ENCODE results near the gene C20orf202. TPM values are rescaled to one million over a fixed set of nuclear protein-coding genes. Genes with fewer than 3 reads are reported as not detected.

C20orf202 gene
- total RNA-seq, 6 donors from 2014 or later, result 0.55 to 1.7 (median 0.86) TPM; not detected in 2

- ATAC-seq (ENCODE audit: low FRiP score in 2 of 2) (no peak), DNase-seq (no peak)
- H3K4me1 ChIP-seq, result no peaks in the 10 kb centered on the region
- H3K4me3 ChIP-seq, result no peak overlapping the region
- H3K27ac ChIP-seq, result no peak overlapping the region
- 78 to 86% methylated on average over 3 of the region's 3 CpGs for WGBS, 2 donors
- H3K36me3 ChIP-seq, result no peaks in the 10 kb centered on the region
- no peaks in the 10 kb centered on the region for H3K9me3 ChIP-seq
- H3K27me3 ChIP-seq, result peaks cover 0 to 1% (median 0%) of the 10 kb centered on the region in 4 donors
- no peak for TF ChIP-seq POLR2AphosphoS5 (IDR thresholded peaks at IDR 0.05)
- TF ChIP-seq CTCF (IDR thresholded peaks at IDR 0.05), result no peak
- TF ChIP-seq POLR2A (IDR thresholded peaks at IDR 0.05), result no peak
- TF ChIP-seq EP300 (IDR thresholded peaks at IDR 0.05), result no peak
Observed at GRCh38 chr20:1232286-1233111, 29.2 kb downstream of the C20orf202 start.

GRCh38 chr20:1240549-1240948 lies 37.3 kb downstream of the C20orf202 start:
- H3K9me3 ChIP-seq, result no peaks in the 10 kb centered on the region
- H3K36me3 ChIP-seq, result no peaks in the 10 kb centered on the region
- no peak for TF ChIP-seq POLR2AphosphoS5 (IDR thresholded peaks at IDR 0.05)
- no peak for TF ChIP-seq EP300 (IDR thresholded peaks at IDR 0.05)
- no peak for TF ChIP-seq POLR2A (IDR thresholded peaks at IDR 0.05)
- no peak for TF ChIP-seq CTCF (IDR thresholded peaks at IDR 0.05)
- no peaks in the 10 kb centered on the region for H3K4me1 ChIP-seq
- ATAC-seq (ENCODE audit: low FRiP score in 2 of 2), result no peak
- no peak for DNase-seq
- 90 to 91% methylated on average over 5 of the region's 5 CpGs for WGBS, 2 donors
- H3K27ac ChIP-seq, result no peak overlapping the region
- no peak overlapping the region for H3K4me3 ChIP-seq
- H3K27me3 ChIP-seq, result no peaks in the 10 kb centered on the region

DNA sequence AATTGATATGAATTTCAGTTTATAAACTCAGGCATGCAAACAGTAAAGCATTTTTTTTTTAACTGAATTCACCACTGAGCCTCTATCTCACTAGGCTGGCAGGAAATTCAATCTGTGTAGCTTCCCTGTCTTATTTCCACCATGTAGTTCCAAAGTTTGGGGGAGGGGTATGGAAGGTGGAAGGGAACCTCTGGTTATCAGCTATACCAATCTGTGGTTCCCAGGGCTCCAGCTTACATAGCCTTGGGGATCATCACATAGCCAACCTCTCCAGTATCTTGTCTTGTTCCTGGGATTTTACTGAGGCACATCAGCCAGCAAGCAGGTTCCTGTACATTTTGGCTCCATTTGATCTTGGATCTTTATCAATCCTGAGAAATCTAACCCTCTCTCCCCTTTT lies 38.2 kb downstream of the C20orf202 start:
- H3K4me1 ChIP-seq, result no peaks in the 10 kb centered on the region
- ATAC-seq (ENCODE audit: low FRiP score in 2 of 2), result no peak
- DNase-seq, result no peak
- TF ChIP-seq CTCF (IDR thresholded peaks at IDR 0.05) (no peak), POLR2A (IDR thresholded peaks at IDR 0.05) (no peak), EP300 (IDR thresholded peaks at IDR 0.05) (no peak), POLR2AphosphoS5 (IDR thresholded peaks at IDR 0.05) (no peak)
- no peaks in the 10 kb centered on the region for H3K36me3 ChIP-seq
- H3K4me3 ChIP-seq, result no peak overlapping the region
- no peak overlapping the region for H3K27ac ChIP-seq
- H3K27me3 ChIP-seq, result no peaks in the 10 kb centered on the region
- H3K9me3 ChIP-seq, result no peaks in the 10 kb centered on the region

DNA sequence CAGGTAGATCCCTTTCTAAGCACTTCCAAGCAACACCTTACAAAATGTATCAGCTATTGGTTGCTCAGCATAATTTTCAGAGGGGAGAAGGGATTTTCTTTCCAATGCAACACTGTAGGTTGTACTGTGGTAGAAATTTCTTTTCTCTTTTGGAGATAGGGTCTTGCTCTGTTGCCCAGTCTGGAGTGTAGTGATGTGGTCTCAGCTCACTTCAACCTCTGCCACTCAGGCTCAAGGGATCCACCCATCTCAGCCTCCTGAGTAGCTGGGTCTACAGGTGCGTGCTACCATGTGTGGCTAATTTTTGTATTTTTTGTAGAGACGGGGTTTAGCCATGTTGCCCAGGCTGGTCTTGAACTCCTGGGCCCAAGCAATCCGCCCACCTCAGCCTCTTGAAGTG lies 38.8 kb downstream of the C20orf202 start:
- Histone ChIP-seq H3K27me3 (no peaks in the 10 kb centered on the region), H3K4me3 (no peak overlapping the region), H3K36me3 (no peaks in the 10 kb centered on the region), H3K9me3 (no peaks in the 10 kb centered on the region), H3K27ac (no peak overlapping the region), H3K4me1 (no peaks in the 10 kb centered on the region)
- TF ChIP-seq POLR2AphosphoS5 (IDR thresholded peaks at IDR 0.05) (no peak), CTCF (IDR thresholded peaks at IDR 0.05) (no peak), POLR2A (IDR thresholded peaks at IDR 0.05) (no peak), EP300 (IDR thresholded peaks at IDR 0.05) (no peak)
- no peak for DNase-seq
- ATAC-seq (ENCODE audit: low FRiP score in 2 of 2), result no peak
- whole genome bisulfite sequencing, 2 donors, result 77 to 78% methylated on average over 3 of the region's 3 CpGs

DNA sequence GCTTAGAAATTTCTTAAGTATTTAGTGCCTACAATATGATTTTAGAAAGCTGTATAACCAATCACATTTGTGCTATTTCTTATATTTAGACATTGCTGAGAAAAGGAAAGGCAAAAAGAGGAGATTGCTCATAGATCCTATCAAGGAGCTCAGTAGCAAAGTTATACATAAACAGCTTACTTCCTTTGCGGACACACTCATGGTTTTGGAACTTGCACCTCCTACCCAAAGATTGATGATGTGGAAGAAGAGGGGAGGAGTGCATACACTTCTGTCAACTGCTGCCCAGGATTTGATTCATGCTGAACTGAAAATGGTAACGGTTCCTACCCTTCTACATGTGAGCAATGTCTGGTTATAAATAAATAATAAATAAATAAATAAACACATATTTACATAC lies 39.3 kb downstream of the C20orf202 start:
- no peak for DNase-seq
- 21 to 22% methylated on average over 2 of the region's 2 CpGs for WGBS, 2 donors
- no peak overlapping the region for H3K27ac ChIP-seq
- no peak for ATAC-seq (ENCODE audit: low FRiP score in 2 of 2)
- TF ChIP-seq EP300 (IDR thresholded peaks at IDR 0.05), result no peak
- no peaks in the 10 kb centered on the region for H3K4me1 ChIP-seq
- no peaks in the 10 kb centered on the region for H3K9me3 ChIP-seq
- no peaks in the 10 kb centered on the region for H3K36me3 ChIP-seq
- H3K27me3 ChIP-seq, result no peaks in the 10 kb centered on the region
- no peak overlapping the region for H3K4me3 ChIP-seq
